PC-9 (cell line): Measurements from ENCODE around the gene MMP20.

Source experiments
- EZH2 ChIP-seq: fragments of 200-600 bp; sonication (generic); IDR thresholded peaks from 2 replicates; pipeline ENCODE4 v1.8.0; 2017; ENCODE audit warnings: antibody characterized with exemption, low read depth
- TF ChIP-seq, protein P1 (sequence below): fragments of 200-600 bp; sonication (generic); conservative IDR thresholded peaks from 2 replicates; pipeline ENCODE4 v1.6.1; 2017; ENCODE audit warnings: mixed run types, antibody characterized with exemption, mild to moderate bottlenecking, moderate library complexity

DNA sequence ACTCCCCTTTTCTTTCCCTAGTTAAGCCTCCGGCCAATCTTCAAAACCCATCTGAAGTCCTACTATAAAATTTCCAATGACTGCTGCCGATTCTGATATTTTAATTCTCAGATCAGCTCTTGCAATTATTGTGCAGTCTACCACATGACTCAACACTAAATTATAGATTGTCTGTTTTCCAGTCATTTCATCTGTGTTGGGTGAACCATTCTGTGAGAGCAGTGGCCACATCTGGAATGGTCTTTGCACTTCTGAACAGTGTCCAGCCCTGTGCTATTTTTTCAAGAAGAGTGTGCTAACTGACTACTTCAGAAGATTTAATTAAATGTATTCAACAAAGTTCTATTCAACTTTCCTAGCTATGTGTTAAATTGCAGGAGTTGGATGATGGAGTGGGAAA, 47.4 kb downstream of the MMP20 start:
- TF ChIP-seq, protein P1, sequence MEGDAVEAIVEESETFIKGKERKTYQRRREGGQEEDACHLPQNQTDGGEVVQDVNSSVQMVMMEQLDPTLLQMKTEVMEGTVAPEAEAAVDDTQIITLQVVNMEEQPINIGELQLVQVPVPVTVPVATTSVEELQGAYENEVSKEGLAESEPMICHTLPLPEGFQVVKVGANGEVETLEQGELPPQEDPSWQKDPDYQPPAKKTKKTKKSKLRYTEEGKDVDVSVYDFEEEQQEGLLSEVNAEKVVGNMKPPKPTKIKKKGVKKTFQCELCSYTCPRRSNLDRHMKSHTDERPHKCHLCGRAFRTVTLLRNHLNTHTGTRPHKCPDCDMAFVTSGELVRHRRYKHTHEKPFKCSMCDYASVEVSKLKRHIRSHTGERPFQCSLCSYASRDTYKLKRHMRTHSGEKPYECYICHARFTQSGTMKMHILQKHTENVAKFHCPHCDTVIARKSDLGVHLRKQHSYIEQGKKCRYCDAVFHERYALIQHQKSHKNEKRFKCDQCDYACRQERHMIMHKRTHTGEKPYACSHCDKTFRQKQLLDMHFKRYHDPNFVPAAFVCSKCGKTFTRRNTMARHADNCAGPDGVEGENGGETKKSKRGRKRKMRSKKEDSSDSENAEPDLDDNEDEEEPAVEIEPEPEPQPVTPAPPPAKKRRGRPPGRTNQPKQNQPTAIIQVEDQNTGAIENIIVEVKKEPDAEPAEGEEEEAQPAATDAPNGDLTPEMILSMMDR = no peak
- TF ChIP-seq EZH2 = no peak
